ENCODE data around the gene ACAD11.
A peak's percentile ranks its signal among the peaks of the same experiment; 100 is the strongest.
"Not testable (repeated sequence)": the region's sequence is repeated elsewhere in the genome, so short reads cannot be mapped to it uniquely, and the experiment has no call there.

Gene ACAD11

DNA sequence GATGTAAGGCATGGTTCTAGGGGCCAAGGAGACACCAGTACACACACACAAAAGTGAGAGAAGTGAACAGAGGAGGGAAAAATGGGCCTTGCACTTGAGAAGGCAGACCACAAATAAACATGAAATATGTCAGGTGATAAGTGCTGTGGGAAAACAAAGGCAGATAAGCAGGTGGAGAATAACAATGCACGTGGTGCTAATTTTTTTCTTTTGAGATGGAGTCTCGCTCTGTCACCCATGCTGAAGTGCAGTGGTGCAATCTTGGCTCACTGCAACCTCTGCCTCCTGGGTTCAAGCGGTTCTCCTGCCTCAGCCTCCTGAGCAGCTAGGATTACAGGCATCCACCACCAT, 103.6 kb downstream of the ACAD11 start:
- not testable (repeated sequence) for DNase-seq, H3K27me3 Mint-ChIP-seq, ATAC-seq, H3K4me3 Mint-ChIP-seq, H3K9me3 Mint-ChIP-seq
- H3K27ac Mint-ChIP-seq, result peak overlapping the region in 1 of 2 donors; percentile 4
- H3K4me1 Mint-ChIP-seq, result peaks cover 18% of the 10 kb centered on the region

- ATAC-seq (no peak), DNase-seq (no peak)
- peaks cover 23% of the 10 kb centered on the region for H3K4me1 Mint-ChIP-seq
- no peaks in the 10 kb centered on the region for H3K27me3 Mint-ChIP-seq
- peak overlapping the region in 1 of 2 donors; percentile 4 for H3K27ac Mint-ChIP-seq
- H3K4me3 Mint-ChIP-seq, result no peak overlapping the region
- H3K9me3 Mint-ChIP-seq, result no peaks in the 10 kb centered on the region
These were observed 104.1 kb downstream of the ACAD11 start for GRCh38 chr3:132555306-132556035.

- H3K9me3 Mint-ChIP-seq, result peaks cover 0 to 5% of the 10 kb centered on the region in 2 donors
- no peak overlapping the region for H3K27ac Mint-ChIP-seq
- no peaks in the 10 kb centered on the region for H3K27me3 Mint-ChIP-seq
- ATAC-seq (no peak), DNase-seq (no peak)
- no peak overlapping the region for H3K4me3 Mint-ChIP-seq
- peaks cover 34% of the 10 kb centered on the region for H3K4me1 Mint-ChIP-seq
These were observed 105.2 kb downstream of the ACAD11 start for GRCh38 chr3:132554437-132554836.

DNA sequence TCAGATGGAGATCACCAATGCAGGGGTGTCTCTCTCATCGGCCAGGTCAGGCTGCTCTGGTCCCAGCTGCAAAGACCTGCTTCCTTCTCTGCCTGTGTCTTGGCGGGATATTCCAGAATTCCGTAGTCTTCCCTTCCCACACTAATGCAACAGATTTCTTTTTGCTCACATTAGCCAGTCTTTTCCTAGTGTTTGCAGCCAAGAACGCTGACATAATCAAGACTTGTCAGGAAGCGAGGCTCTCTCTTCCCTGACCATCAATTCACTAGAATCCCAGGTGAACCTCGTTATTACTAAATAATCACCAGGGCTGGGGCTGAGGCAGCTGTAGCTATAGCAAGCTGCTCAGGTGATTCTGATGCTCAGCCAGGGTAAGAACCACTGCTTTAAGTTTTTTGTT, 105.8 kb downstream of the ACAD11 start:
- ATAC-seq (no peak), DNase-seq (no peak)
- no peak overlapping the region for H3K4me3 Mint-ChIP-seq

GRCh38 chr3:132550579-132551305, 108.9 kb downstream of the ACAD11 start:
- DNase-seq, result no peak
- Mint-ChIP-seq H3K4me3 (peak overlapping the region; percentile 61 to 76), H3K9me3 (peaks cover 0 to 6% of the 10 kb centered on the region in 2 donors), H3K27ac (peak overlapping the region; percentile 80 to 85), H3K4me1 (peaks cover 47% of the 10 kb centered on the region), H3K27me3 (no peaks in the 10 kb centered on the region)
- no peak for ATAC-seq

More for the DNA sequence above, 105.8 kb downstream of the ACAD11 start:
- no peaks in the 10 kb centered on the region for H3K27me3 Mint-ChIP-seq
- peaks cover 0 to 6% of the 10 kb centered on the region in 2 donors for H3K9me3 Mint-ChIP-seq
- H3K4me1 Mint-ChIP-seq, result peaks cover 39% of the 10 kb centered on the region
- no peak overlapping the region for H3K27ac Mint-ChIP-seq

DNA sequence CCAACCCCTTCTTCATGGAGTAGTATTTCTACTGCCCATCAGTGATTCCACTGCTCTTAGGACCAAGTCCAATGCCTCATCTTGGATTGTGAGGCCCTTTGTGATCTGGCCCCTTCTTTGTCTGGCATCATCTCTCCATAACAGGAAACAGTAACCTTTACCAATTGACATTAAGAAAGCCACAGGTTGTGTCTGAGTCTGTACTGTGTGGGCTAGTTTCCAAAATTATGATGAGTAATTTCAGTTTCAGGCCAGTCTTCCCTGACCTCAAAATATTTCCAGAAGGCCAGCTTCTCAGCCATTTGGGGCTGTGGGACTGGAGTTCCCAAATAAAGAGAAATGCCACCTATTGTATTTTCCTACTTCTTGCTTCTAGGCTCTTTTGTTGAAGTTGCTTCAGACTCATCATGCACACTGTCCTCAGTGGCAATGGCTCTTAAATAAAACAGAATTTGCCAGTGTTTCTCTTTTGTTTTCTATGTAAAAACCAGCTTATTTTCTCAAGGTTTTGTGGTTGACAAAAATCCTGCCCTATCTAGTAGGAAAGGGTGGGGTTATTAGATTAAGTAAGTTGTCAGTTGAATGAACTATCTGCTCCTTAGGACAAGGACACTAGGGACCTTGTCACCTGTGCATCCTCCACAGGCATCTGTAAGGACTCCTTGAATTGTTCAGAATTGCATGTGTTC, 109.6 kb downstream of the ACAD11 start:
- peaks cover 0 to 6% of the 10 kb centered on the region in 2 donors for H3K9me3 Mint-ChIP-seq
- DNase-seq (peak; percentile 33 to 36), ATAC-seq (peak; percentile 96)
- H3K27me3 Mint-ChIP-seq, result no peaks in the 10 kb centered on the region
- peak overlapping the region; percentile 61 to 76 for H3K4me3 Mint-ChIP-seq
- peaks cover 54% of the 10 kb centered on the region for H3K4me1 Mint-ChIP-seq
- H3K27ac Mint-ChIP-seq, result peak overlapping the region; percentile 90 to 94

GRCh38 chr3:132549169-132549568, 110.4 kb downstream of the ACAD11 start:
- ATAC-seq (no peak), DNase-seq (no peak)
- Mint-ChIP-seq H3K4me3 (peak overlapping the region in 1 of 2 donors; percentile 50), H3K27me3 (no peaks in the 10 kb centered on the region), H3K9me3 (peaks cover 0 to 6% of the 10 kb centered on the region in 2 donors), H3K4me1 (peaks cover 63% of the 10 kb centered on the region), H3K27ac (peak overlapping the region in 1 of 2 donors; percentile 12)

GRCh38 chr3:132545471-132545870, 114.1 kb downstream of the ACAD11 start:
- H3K4me3 Mint-ChIP-seq, result no peak overlapping the region
- peaks cover 87% of the 10 kb centered on the region for H3K4me1 Mint-ChIP-seq
- ATAC-seq (no peak), DNase-seq (no peak)
- H3K27ac Mint-ChIP-seq, result peak overlapping the region in 1 of 2 donors; percentile 6
- H3K27me3 Mint-ChIP-seq, result no peaks in the 10 kb centered on the region
- H3K9me3 Mint-ChIP-seq, result peaks cover 0 to 6% of the 10 kb centered on the region in 2 donors

DNA sequence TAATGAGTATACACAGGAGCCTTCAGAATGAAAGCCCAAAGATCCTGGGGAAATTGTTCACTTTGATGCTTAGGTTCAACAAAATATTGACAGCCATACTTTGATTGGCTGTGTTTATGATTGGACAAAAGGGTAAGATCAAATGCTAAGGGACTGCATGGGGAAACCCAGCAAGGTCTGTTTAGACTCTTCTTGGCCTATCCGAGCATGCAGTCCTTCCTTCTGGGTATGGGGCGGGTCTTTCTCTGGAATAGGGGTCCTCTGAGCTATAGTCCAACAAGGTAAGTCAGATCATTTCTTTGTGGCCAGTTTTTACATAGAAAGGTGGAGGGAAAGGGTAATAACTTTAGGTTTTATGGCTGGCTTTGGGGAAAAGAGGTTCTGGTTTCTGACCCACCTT, 115.5 kb downstream of the ACAD11 start:
- peak overlapping the region; percentile 91 for H3K27ac Mint-ChIP-seq
- H3K4me1 Mint-ChIP-seq, result peaks cover 73% of the 10 kb centered on the region
- peak; percentile 76 for ATAC-seq
- no peaks in the 10 kb centered on the region for H3K27me3 Mint-ChIP-seq
- peak in 1 of 2 donors; percentile 22 for DNase-seq
- peak overlapping the region; percentile 29 to 50 for H3K4me3 Mint-ChIP-seq
- H3K9me3 Mint-ChIP-seq, result no peaks in the 10 kb centered on the region

- H3K27ac Mint-ChIP-seq, result peak overlapping the region; percentile 28 to 84
- no peaks in the 10 kb centered on the region for H3K9me3 Mint-ChIP-seq
- peak overlapping the region; percentile 50 to 58 for H3K4me3 Mint-ChIP-seq
- ATAC-seq (peak; percentile 57), DNase-seq (no peak)
- H3K4me1 Mint-ChIP-seq, result peaks cover 64% of the 10 kb centered on the region
- H3K27me3 Mint-ChIP-seq, result no peaks in the 10 kb centered on the region
These were observed 116.4 kb downstream of the ACAD11 start for GRCh38 chr3:132543011-132543739.

GRCh38 chr3:132542577-132542976, 117.0 kb downstream of the ACAD11 start:
- no peaks in the 10 kb centered on the region for H3K9me3 Mint-ChIP-seq
- peak overlapping the region; percentile 13 to 50 for H3K4me3 Mint-ChIP-seq
- ATAC-seq (no peak), DNase-seq (no peak)
- no peaks in the 10 kb centered on the region for H3K27me3 Mint-ChIP-seq
- peak overlapping the region; percentile 8 to 84 for H3K27ac Mint-ChIP-seq
- H3K4me1 Mint-ChIP-seq, result peaks cover 59% of the 10 kb centered on the region

DNA sequence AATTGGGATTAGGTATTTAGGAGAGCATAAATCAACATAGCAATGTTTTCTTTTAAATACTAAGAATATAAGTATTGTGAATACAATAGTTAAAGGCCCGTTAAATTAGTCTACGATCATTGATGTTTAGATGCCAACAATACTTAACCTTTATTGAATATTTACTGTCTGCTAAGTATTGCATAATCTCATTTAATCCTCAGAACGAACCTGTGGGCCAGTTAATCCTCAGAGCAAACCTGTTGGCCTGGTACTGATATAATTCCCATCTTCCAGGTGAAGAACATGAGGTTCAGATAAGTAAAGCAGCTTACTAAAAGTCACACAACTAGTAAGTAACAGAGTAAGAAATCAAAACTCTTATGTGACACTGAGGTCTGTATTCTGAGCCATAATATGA, 119.9 kb downstream of the ACAD11 start:
- no peak overlapping the region for H3K4me3 Mint-ChIP-seq
- peaks cover 57% of the 10 kb centered on the region for H3K4me1 Mint-ChIP-seq
- H3K9me3 Mint-ChIP-seq, result no peaks in the 10 kb centered on the region
- DNase-seq (no peak), ATAC-seq (no peak)
- no peak overlapping the region for H3K27ac Mint-ChIP-seq
- H3K27me3 Mint-ChIP-seq, result no peaks in the 10 kb centered on the region

- no peak overlapping the region for H3K4me3 Mint-ChIP-seq
- H3K9me3 Mint-ChIP-seq, result no peaks in the 10 kb centered on the region
- no peaks in the 10 kb centered on the region for H3K27me3 Mint-ChIP-seq
- peaks cover 41% of the 10 kb centered on the region for H3K4me1 Mint-ChIP-seq
- ATAC-seq (no peak), DNase-seq (no peak)
- H3K27ac Mint-ChIP-seq, result no peak overlapping the region
These were observed 121.5 kb downstream of the ACAD11 start for GRCh38 chr3:132538072-132538471.

GRCh38 chr3:132537297-132537696, 122.3 kb downstream of the ACAD11 start:
- no peaks in the 10 kb centered on the region for H3K27me3 Mint-ChIP-seq
- H3K4me3 Mint-ChIP-seq, result no peak overlapping the region
- no peak for DNase-seq
- H3K9me3 Mint-ChIP-seq, result no peaks in the 10 kb centered on the region
- no peak for ATAC-seq
- H3K4me1 Mint-ChIP-seq, result peaks cover 33% of the 10 kb centered on the region
- no peak overlapping the region for H3K27ac Mint-ChIP-seq

DNA sequence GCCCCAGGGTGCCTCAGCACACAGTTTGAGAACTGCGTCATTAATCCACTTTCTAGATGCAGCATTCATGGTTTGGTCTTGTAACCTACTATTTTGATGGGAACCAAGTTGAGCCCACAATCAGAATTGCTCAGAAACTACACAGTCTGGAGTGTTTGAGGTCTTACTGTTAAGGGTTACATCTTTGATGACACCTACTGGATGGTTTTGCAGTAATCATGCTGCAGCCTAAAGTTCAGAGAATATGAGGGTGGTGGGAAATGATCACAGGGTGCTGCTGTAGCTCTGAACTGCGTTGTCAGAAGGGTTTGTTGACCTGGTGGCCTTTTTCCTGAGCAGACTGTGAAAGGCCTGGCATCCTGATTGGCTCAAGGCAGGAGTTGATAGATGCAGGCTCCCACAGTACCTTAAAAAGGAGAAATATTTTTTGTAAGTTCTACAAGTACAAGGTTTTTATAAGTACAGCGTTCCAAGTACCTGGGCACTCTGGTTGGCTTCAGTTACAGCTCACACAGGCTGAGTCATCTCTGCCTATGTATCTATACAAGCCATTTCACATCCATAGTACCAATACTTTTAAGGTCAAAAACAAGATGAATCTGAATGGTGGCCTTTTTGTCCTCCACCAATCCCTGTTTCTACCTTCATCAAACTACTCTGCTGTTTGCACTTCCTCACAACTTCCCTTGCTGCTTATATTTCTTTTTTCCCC, 123.0 kb downstream of the ACAD11 start:
- H3K9me3 Mint-ChIP-seq, result no peaks in the 10 kb centered on the region
- peak; percentile 87 for ATAC-seq
- DNase-seq, result no peak
- no peak overlapping the region for H3K4me3 Mint-ChIP-seq
- H3K27me3 Mint-ChIP-seq, result no peaks in the 10 kb centered on the region
- peaks cover 26% of the 10 kb centered on the region for H3K4me1 Mint-ChIP-seq
- no peak overlapping the region for H3K27ac Mint-ChIP-seq
